Fibroblast of lung (primary cell): ENCODE data around the gene PLCL1. TPM values are rescaled to one million over a fixed set of nuclear protein-coding genes. Genes with fewer than 3 reads are reported as not detected.

Experiments
- DNase-seq, 2 donors: peaks; one replicate each; pipeline versions ENCODE4 v3.0.0 to v3.0.0-alpha.2; 2010; ENCODE audit warnings: low read depth in 2 of 2
- H2AFZ ChIP-seq: 2 replicates; pipeline ENCODE4 v1.5.1; 2012; ENCODE audit warnings: low read length, control low read depth, inconsistent platforms
- H3K27ac ChIP-seq: 2 replicates; pipeline ENCODE4 v1.5.1; 2011; ENCODE audit warnings: low read length, control low read depth; ENCODE audit not compliant: insufficient read depth
- H3K27me3 ChIP-seq: 2 replicates; pipeline ENCODE4 v1.5.1; 2011; ENCODE audit warnings: mild to moderate bottlenecking, low read length; ENCODE audit not compliant: control insufficient read depth, insufficient read depth
- H3K36me3 ChIP-seq: 2 replicates; pipeline ENCODE4 v1.5.1; 2011; ENCODE audit warnings: low read length; ENCODE audit not compliant: control insufficient read depth, insufficient read depth
- H3K4me1 ChIP-seq: 2 replicates; pipeline ENCODE4 v1.5.1; 2011; ENCODE audit warnings: low read length; ENCODE audit not compliant: control insufficient read depth, insufficient read depth; ENCODE audit errors: extremely low read depth
- H3K4me2 ChIP-seq: 2 replicates; pipeline ENCODE4 v1.5.1; 2011; ENCODE audit warnings: low read length, control low read depth; ENCODE audit not compliant: insufficient read depth; ENCODE audit errors: extremely low read depth
- H3K4me3 ChIP-seq, 4 experiments: fragments of 200-600 bp in 1 of 4; sonication (generic) in 1 of 4; replicated peaks in 1 of 4; 2 replicates each; pipeline ENCODE4 v1.5.1; 2011 to 2016; ENCODE audit warnings: low read length in 4 of 4, low read depth in 3 of 4, mild to moderate bottlenecking in 3 of 4, control low read depth in 2 of 4, inconsistent platforms in 1 of 4, mixed read lengths in 1 of 4; ENCODE audit not compliant: insufficient read depth in 1 of 4; ENCODE audit errors: control extremely low read depth in 1 of 4
- H3K79me2 ChIP-seq: 2 replicates; pipeline ENCODE4 v1.5.1; 2012; ENCODE audit warnings: mild to moderate bottlenecking, low read length, inconsistent platforms; ENCODE audit not compliant: control insufficient read depth, insufficient read depth
- H3K9ac ChIP-seq: 2 replicates; pipeline ENCODE4 v1.5.1; 2011; ENCODE audit warnings: mild to moderate bottlenecking, low read length, control low read depth; ENCODE audit not compliant: insufficient read depth
- H3K9me3 ChIP-seq: 2 replicates; pipeline ENCODE4 v1.5.1; 2012; ENCODE audit warnings: low read depth, low read length; ENCODE audit not compliant: control insufficient read depth, insufficient read depth
- H4K20me1 ChIP-seq: 2 replicates; pipeline ENCODE4 v1.5.1; 2011; ENCODE audit warnings: low read length; ENCODE audit not compliant: control insufficient read depth, insufficient read depth; ENCODE audit errors: extremely low read depth
- CTCF ChIP-seq, 2 donors: IDR thresholded peaks in 1 of 2; conservative IDR thresholded peaks in 1 of 2; 1 replicate in 1 of 2; 2 replicates in 1 of 2; pipeline ENCODE4 v1.5.1; 2011 to 2012; ENCODE audit warnings: low read length in 2 of 2, control low read depth in 1 of 2, inconsistent platforms in 1 of 2, low read depth in 1 of 2, mild to moderate bottlenecking in 1 of 2
- EZH2 ChIP-seq: IDR thresholded peaks from 2 replicates; pipeline ENCODE4 v1.5.1; 2012; ENCODE audit warnings: low read length, control low read depth, mild to moderate bottlenecking; ENCODE audit errors: missing control alignments
- polyA plus RNA-seq, 2 donors: library from polyadenylated mRNA; depleted of rRNA in 1 of 2; stranded (reverse) in 1 of 2; unstranded in 1 of 2; fragments of >200 nt; gene quantifications; 2 replicates each; pipeline ENCODE4 v1.2.1, GENCODE V29; 2011 to 2012; ENCODE audit warnings: missing spikeins in 1 of 2
- total RNA-seq: library from RNA; depleted of rRNA; stranded (reverse); fragments of >200 nt; gene quantifications from 2 replicates; pipeline ENCODE4 v1.2.1, GENCODE V29; 2014

PLCL1 gene
- total and polyA plus RNA-seq, 2 donors (not counting 1 experiment from before 2014, with no cell fraction given): 0.48 to 0.83 TPM

DNA sequence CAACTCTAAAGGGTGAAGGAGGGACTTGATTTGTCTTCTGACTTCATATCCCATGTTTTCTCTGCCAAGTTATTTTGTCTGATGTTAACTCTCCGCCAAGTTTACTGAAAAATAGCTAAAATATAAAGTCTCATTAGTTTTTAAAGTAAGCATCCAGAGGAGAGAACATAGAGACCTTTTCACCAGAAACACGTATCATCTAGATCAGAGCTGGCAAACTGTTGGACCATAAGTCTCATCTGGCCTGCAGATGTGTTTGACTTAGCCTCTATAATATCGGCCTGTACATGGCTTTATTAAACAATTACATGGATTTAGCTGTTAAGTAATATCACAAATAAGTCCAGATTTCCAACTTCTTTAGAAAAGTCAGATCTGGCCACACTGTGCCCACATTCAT is 182.6 kb downstream of the PLCL1 start:
- no peak for TF ChIP-seq EZH2
- TF ChIP-seq CTCF (conservative IDR thresholded peaks at IDR 0.05 in 1 of 2, IDR thresholded peaks at IDR 0.05 in 1 of 2; ENCODE audit: low read depth in 1 of 2, low read length in 2 of 2): no peak
- DNase-seq: peak in 1 of 2 donors; percentile 47
- no peaks in the 10 kb centered on the region for H3K27me3 ChIP-seq
- H3K27ac ChIP-seq: no peak overlapping the region
- H3K79me2 ChIP-seq: no peaks in the 10 kb centered on the region
- H3K36me3 ChIP-seq: no peaks in the 10 kb centered on the region
- H3K4me2 ChIP-seq: no peak overlapping the region
- no peak overlapping the region for H2AFZ ChIP-seq
- no peaks in the 10 kb centered on the region for H3K4me1 ChIP-seq
- H3K9ac ChIP-seq: no peak overlapping the region
- H3K4me3 ChIP-seq: no peak overlapping the region
- no peaks in the 10 kb centered on the region for H4K20me1 ChIP-seq
- H3K9me3 ChIP-seq: no peaks in the 10 kb centered on the region

- Histone ChIP-seq H3K27ac (no peak overlapping the region), H3K4me1 (no peaks in the 10 kb centered on the region), H3K9me3 (no peaks in the 10 kb centered on the region), H3K9ac (no peak overlapping the region), H3K36me3 (no peaks in the 10 kb centered on the region), H4K20me1 (no peaks in the 10 kb centered on the region), H3K4me2 (no peak overlapping the region), H2AFZ (no peak overlapping the region), H3K79me2 (no peaks in the 10 kb centered on the region), H3K27me3 (no peaks in the 10 kb centered on the region), H3K4me3 (no peak overlapping the region)
- no peak for DNase-seq
- TF ChIP-seq CTCF (conservative IDR thresholded peaks at IDR 0.05 in 1 of 2, IDR thresholded peaks at IDR 0.05 in 1 of 2; ENCODE audit: low read depth in 1 of 2, low read length in 2 of 2): no peak
- no peak for TF ChIP-seq EZH2
These were observed 186.0 kb downstream of the PLCL1 start for GRCh38 chr2:197990356-197990755.

GRCh38 chr2:197992482-197993133 is 188.2 kb downstream of the PLCL1 start:
- Histone ChIP-seq H3K4me3 (no peak overlapping the region), H3K27ac (no peak overlapping the region), H2AFZ (no peak overlapping the region), H3K79me2 (no peaks in the 10 kb centered on the region), H4K20me1 (no peaks in the 10 kb centered on the region), H3K27me3 (no peaks in the 10 kb centered on the region), H3K4me1 (no peaks in the 10 kb centered on the region), H3K9ac (no peak overlapping the region), H3K4me2 (no peak overlapping the region), H3K36me3 (no peaks in the 10 kb centered on the region), H3K9me3 (no peaks in the 10 kb centered on the region)
- no peak for DNase-seq
- TF ChIP-seq CTCF (conservative IDR thresholded peaks at IDR 0.05 in 1 of 2, IDR thresholded peaks at IDR 0.05 in 1 of 2; ENCODE audit: low read depth in 1 of 2, low read length in 2 of 2) (no peak), EZH2 (no peak)
